ENCODE data around the gene SLX4. TPM values are rescaled to one million over a fixed set of nuclear protein-coding genes. Genes with fewer than 3 reads are reported as not detected.

Gene SLX4
- total RNA-seq, 5 donors from 2014 or later (not counting 1 experiment from before 2014, with no cell fraction given) = 6.3 to 9.4 (median 8.5) TPM

DNA sequence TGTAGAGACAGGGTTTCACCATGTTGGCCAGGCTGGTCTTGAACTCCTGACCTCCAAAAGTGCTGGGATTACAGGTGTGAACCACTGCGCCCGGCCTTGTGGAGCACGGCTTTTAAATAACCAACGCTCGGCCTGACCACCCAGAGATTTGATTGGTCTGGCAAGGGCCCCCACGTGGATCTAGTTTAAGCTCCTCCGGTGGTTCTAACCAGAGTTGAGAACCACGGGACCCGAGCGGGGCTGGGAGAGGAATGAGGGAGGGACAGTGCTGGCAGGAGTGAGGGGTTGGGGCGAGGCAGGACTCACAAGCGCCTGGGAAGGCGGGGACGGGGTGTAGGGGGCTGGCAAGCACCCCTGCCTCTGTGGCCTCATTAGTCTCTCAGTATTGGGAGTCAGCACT lies 37.2 kb downstream of the SLX4 start:
- Mint-ChIP-seq H3K27ac (peak overlapping the region; percentile 87 to 97), H3K36me3 (peaks cover 31% of the 10 kb centered on the region), H3K9me3 (peaks cover 0 to 8% (median 6%) of the 10 kb centered on the region in 3 donors), H3K4me1 (peaks cover 50 to 63% (median 59%) of the 10 kb centered on the region in 3 donors), H3K27me3 (no peaks in the 10 kb centered on the region), H3K4me3 (peak overlapping the region in 2 of 3 donors; percentile 98 to 100)
- no peak for ATAC-seq (replicated peaks in 1 of 4)
- Histone ChIP-seq H3K9me3 (no peaks in the 10 kb centered on the region), H3K27ac (ENCODE audit: low read length) (no peak overlapping the region), H3K27me3 (replicated peaks in 1 of 2; ENCODE audit: control insufficient read depth in 2 of 2, extremely low read depth in 1 of 2, insufficient read depth in 2 of 2, low read length in 1 of 2) (no peaks in the 10 kb centered on the region), H3K36me3 (ENCODE audit: control insufficient read depth in 2 of 2, extremely low read depth in 1 of 2, insufficient read depth in 1 of 2, low read length in 1 of 2) (peaks cover 6 to 41% of the 10 kb centered on the region in 2 donors), H3K4me3 (ENCODE audit: control insufficient read depth in 1 of 2, extremely low read depth in 1 of 2, low read length in 1 of 2) (no peak overlapping the region), H3K4me1 (ENCODE audit: control insufficient read depth in 1 of 2, extremely low read depth in 1 of 2, insufficient read depth in 2 of 2, low read length in 2 of 2) (peaks cover 17 to 72% of the 10 kb centered on the region in 2 experiments)
- no peak for DNase-seq
- POLR2A ChIA-PET = interaction anchor here in 1 of 2 donors (0.5 to 0.7 kb wide), 2 partner anchors 160 to 479 kb away, joined by 3 to 4 read pairs; no protein-coding TSS in a partner anchor
- CTCF ChIA-PET = no interaction called here
- WGBS (ENCODE audit: insufficient coverage) = 94% methylated on average over 10 of the region's 14 CpGs

DNA sequence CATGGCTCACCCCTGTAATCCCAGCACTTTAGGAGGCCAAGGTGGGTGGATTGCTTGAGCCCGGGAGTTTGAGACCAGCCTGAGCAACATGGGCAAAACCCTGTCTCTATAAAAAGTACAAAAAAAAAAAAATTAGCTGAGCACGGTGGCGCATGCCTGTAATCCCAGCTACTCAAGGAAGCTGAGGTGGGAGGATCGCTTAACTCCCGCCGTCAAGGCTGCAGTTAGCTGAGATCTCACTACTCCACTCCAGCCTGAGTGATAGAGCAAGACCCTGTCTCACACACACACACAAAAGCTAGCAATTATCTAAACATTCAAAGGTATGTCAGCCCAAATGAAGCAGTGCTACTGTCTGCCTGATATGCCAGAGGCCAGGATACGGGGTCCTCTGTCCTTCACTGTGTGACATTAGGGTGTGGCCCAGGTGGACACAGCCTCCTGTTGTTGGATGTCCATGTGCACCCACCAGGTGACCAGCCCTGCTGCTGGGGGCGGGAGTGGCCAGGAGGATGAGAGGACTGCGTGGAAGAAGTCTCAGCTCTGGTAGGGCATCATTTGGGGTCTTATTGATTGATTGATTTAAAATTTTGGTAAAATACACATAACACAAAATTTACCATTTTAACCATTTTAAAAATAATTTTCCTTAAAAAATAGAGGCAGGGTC lies 38.1 kb downstream of the SLX4 start:
- Histone ChIP-seq H3K27ac (ENCODE audit: low read length) (no peak overlapping the region), H3K27me3 (replicated peaks in 1 of 2; ENCODE audit: control insufficient read depth in 2 of 2, extremely low read depth in 1 of 2, insufficient read depth in 2 of 2, low read length in 1 of 2) (no peaks in the 10 kb centered on the region), H3K9me3 (no peaks in the 10 kb centered on the region), H3K36me3 (ENCODE audit: control insufficient read depth in 2 of 2, extremely low read depth in 1 of 2, insufficient read depth in 1 of 2, low read length in 1 of 2) (peaks cover 6 to 42% of the 10 kb centered on the region in 2 donors), H3K4me3 (ENCODE audit: control insufficient read depth in 1 of 2, extremely low read depth in 1 of 2, low read length in 1 of 2) (no peak overlapping the region), H3K4me1 (ENCODE audit: control insufficient read depth in 1 of 2, extremely low read depth in 1 of 2, insufficient read depth in 2 of 2, low read length in 2 of 2) (peaks cover 9 to 66% of the 10 kb centered on the region in 2 experiments)
- CTCF ChIA-PET = no interaction called here
- Mint-ChIP-seq H3K4me1 (peaks cover 41 to 57% (median 50%) of the 10 kb centered on the region in 3 donors), H3K4me3 (peak overlapping the region; percentile 1 to 63 (median 60)), H3K9me3 (peaks cover 0 to 8% (median 6%) of the 10 kb centered on the region in 3 donors), H3K27ac (peak overlapping the region; percentile 79 to 85), H3K27me3 (no peaks in the 10 kb centered on the region), H3K36me3 (peaks cover 34% of the 10 kb centered on the region)
- 85% methylated on average over 6 of the region's 9 CpGs for WGBS (ENCODE audit: insufficient coverage)
- POLR2A ChIA-PET = no interaction called here
- ATAC-seq (replicated peaks in 1 of 4) (no peak), DNase-seq (peak in 1 of 35 experiments; percentile 19)

DNA sequence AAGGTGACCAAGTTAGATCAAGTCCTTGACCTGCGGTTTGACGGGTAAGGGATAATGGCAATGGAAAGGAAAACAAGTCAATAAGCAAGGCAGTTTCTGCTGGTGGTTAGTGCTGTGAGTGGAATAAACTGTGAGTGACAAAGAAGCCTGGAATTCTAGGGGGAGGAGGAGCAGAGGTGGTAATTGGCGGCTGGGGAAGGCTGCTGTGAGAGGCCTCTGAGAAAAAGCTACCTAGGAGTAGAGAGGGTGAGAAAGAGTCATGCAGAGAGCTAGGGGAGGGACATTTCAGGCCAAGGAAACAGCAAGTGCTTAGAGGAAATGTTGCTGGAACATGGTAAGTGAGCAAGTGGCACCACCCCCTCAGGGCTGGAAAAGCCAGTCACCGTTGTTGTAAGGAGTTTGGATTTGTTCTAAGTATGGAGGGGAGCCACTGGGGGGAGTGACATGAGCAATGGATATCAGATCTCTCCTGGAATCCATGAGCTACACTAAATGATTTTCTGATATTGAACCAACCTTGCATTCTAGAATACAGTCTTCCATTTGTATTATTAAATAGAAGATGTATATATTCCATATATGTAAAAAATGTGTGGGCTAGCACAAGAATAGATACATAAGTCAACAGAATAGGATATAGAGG lies 40.9 kb downstream of the SLX4 start:
- H3K4me1 ChIP-seq (ENCODE audit: control insufficient read depth in 1 of 2, extremely low read depth in 1 of 2, insufficient read depth in 2 of 2, low read length in 2 of 2) = peaks cover 5 to 45% of the 10 kb centered on the region in 2 experiments
- H3K9me3 ChIP-seq = no peaks in the 10 kb centered on the region
- no peak for DNase-seq
- peaks cover 6 to 67% of the 10 kb centered on the region in 2 donors for H3K36me3 ChIP-seq (ENCODE audit: control insufficient read depth in 2 of 2, extremely low read depth in 1 of 2, insufficient read depth in 1 of 2, low read length in 1 of 2)
- Mint-ChIP-seq H3K27ac (peak overlapping the region; percentile 3 to 53), H3K4me1 (peaks cover 29 to 45% (median 34%) of the 10 kb centered on the region in 3 donors), H3K9me3 (peaks cover 0 to 8% (median 6%) of the 10 kb centered on the region in 3 donors), H3K36me3 (peaks cover 32% of the 10 kb centered on the region), H3K27me3 (no peaks in the 10 kb centered on the region), H3K4me3 (peak overlapping the region in 1 of 3 donors; percentile 42)
- no peak for ATAC-seq (replicated peaks in 1 of 4)
- 100% methylated on average over 3 of the region's 4 CpGs for WGBS (ENCODE audit: insufficient coverage)
- POLR2A ChIA-PET = interaction anchor here in 1 of 2 donors (0.7 kb wide), 1 partner anchor 599 kb away, joined by 6 read pairs; no protein-coding TSS in a partner anchor
- no peaks in the 10 kb centered on the region for H3K27me3 ChIP-seq (replicated peaks in 1 of 2; ENCODE audit: control insufficient read depth in 2 of 2, extremely low read depth in 1 of 2, insufficient read depth in 2 of 2, low read length in 1 of 2)
- no peak overlapping the region for H3K4me3 ChIP-seq (ENCODE audit: control insufficient read depth in 1 of 2, extremely low read depth in 1 of 2, low read length in 1 of 2)
- no peak overlapping the region for H3K27ac ChIP-seq (ENCODE audit: low read length)
- CTCF ChIA-PET = no interaction called here

DNA sequence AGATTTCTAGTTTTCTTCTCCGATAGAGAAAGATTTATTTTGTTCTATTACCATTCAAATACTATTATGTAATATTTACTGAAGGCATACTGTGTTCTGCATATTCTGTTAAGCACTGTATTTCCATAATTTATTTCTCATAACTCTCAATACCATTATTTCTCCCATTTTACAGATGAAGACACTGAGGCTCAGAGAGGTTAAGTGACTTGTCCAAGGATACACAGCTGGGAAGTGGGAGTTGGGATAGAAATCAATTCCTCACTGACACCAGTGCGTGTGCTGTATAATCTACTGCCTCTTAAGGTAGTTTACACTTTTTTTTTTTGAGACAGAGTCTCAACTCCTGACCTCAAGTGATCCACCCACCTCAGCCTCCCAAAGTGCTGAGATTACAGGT lies 41.6 kb downstream of the SLX4 start:
- H3K27me3 Mint-ChIP-seq = no peaks in the 10 kb centered on the region
- POLR2A ChIA-PET = no interaction called here
- peaks cover 2 to 38% of the 10 kb centered on the region in 2 experiments for H3K4me1 ChIP-seq (ENCODE audit: control insufficient read depth in 1 of 2, extremely low read depth in 1 of 2, insufficient read depth in 2 of 2, low read length in 2 of 2)
- H3K4me3 ChIP-seq (ENCODE audit: control insufficient read depth in 1 of 2, extremely low read depth in 1 of 2, low read length in 1 of 2) = no peak overlapping the region
- H3K4me1 Mint-ChIP-seq = peaks cover 25 to 38% (median 28%) of the 10 kb centered on the region in 3 donors
- no peak overlapping the region for H3K27ac Mint-ChIP-seq
- no peak overlapping the region for H3K4me3 Mint-ChIP-seq
- H3K36me3 ChIP-seq (ENCODE audit: control insufficient read depth in 2 of 2, extremely low read depth in 1 of 2, insufficient read depth in 1 of 2, low read length in 1 of 2) = peaks cover 2 to 71% of the 10 kb centered on the region in 2 donors
- no peaks in the 10 kb centered on the region for H3K27me3 ChIP-seq (replicated peaks in 1 of 2; ENCODE audit: control insufficient read depth in 2 of 2, extremely low read depth in 1 of 2, insufficient read depth in 2 of 2, low read length in 1 of 2)
- H3K36me3 Mint-ChIP-seq = peaks cover 39% of the 10 kb centered on the region
- H3K9me3 Mint-ChIP-seq = peaks cover 0 to 8% (median 6%) of the 10 kb centered on the region in 3 donors
- no CpG with 5 or more reads among the region's 2 CpGs for WGBS (ENCODE audit: insufficient coverage)
- no peak for DNase-seq
- ATAC-seq (replicated peaks in 1 of 4) = no peak
- no peaks in the 10 kb centered on the region for H3K9me3 ChIP-seq
- H3K27ac ChIP-seq (ENCODE audit: low read length) = no peak overlapping the region
- CTCF ChIA-PET = no interaction called here

DNA sequence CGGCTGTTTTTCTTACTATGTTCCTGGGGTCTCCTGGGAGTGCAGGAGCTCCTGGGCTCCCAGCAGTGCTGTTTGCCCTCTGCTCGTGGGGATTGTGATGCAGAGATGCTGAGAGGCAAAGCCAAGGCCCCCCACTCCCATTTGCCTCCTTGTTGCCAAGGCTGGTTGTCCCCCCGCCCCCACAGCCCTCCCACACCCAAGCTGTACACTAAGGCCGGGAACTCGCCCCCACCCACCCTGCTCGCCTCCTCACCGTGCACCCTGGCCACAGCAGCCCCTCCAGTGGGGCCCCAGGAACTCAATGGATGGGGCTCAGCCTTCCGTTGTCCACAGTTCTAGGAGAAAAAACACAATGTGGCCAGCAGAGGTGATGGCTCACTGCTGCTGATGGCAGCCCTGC lies 44.4 kb downstream of the SLX4 start:
- ChIA-PET POLR2A (interaction anchor here in 1 of 2 donors (0.6 to 1.1 kb wide), 3 partner anchors 34 to 1177 kb away, joined by 3 to 4 read pairs (median 3); no protein-coding TSS in a partner anchor), CTCF (no interaction called here)
- H3K4me3 ChIP-seq (ENCODE audit: control insufficient read depth in 1 of 2, extremely low read depth in 1 of 2, low read length in 1 of 2) = no peak overlapping the region
- no peaks in the 10 kb centered on the region for H3K27me3 ChIP-seq (replicated peaks in 1 of 2; ENCODE audit: control insufficient read depth in 2 of 2, extremely low read depth in 1 of 2, insufficient read depth in 2 of 2, low read length in 1 of 2)
- H3K36me3 ChIP-seq (ENCODE audit: control insufficient read depth in 2 of 2, extremely low read depth in 1 of 2, insufficient read depth in 1 of 2, low read length in 1 of 2) = peaks cover 14 to 81% of the 10 kb centered on the region in 2 donors
- DNase-seq = no peak
- no peaks in the 10 kb centered on the region for H3K9me3 ChIP-seq
- H3K36me3 Mint-ChIP-seq = peaks cover 37% of the 10 kb centered on the region
- H3K4me1 ChIP-seq (ENCODE audit: control insufficient read depth in 1 of 2, extremely low read depth in 1 of 2, insufficient read depth in 2 of 2, low read length in 2 of 2) = peaks cover 0 to 10% of the 10 kb centered on the region in 2 experiments
- H3K9me3 Mint-ChIP-seq = peaks cover 0 to 8% (median 6%) of the 10 kb centered on the region in 3 donors
- ATAC-seq (replicated peaks in 1 of 4) = no peak
- H3K27ac ChIP-seq (ENCODE audit: low read length) = no peak overlapping the region
- WGBS (ENCODE audit: insufficient coverage) = 76% methylated on average over 6 of the region's 8 CpGs
- H3K27me3 Mint-ChIP-seq = no peaks in the 10 kb centered on the region
- no peak overlapping the region for H3K27ac Mint-ChIP-seq
- H3K4me3 Mint-ChIP-seq = no peak overlapping the region
- peaks cover 4 to 15% (median 6%) of the 10 kb centered on the region in 3 donors for H3K4me1 Mint-ChIP-seq

DNA sequence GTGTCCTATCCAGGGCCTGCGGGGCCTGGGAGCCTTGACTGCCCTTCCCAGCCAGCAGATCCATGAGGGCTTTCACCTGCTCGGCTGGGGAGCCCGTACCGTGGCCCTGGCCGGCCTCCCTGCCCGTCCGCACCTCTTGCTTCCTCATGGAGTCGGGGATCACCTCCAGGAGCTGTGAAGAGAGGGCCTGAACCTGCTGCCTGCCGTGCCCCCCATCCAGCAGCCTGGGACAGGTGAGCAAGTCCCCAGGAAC lies 46.6 kb downstream of the SLX4 start:
- CTCF ChIA-PET = no interaction called here
- no peaks in the 10 kb centered on the region for H3K27me3 Mint-ChIP-seq
- peaks cover 21 to 81% of the 10 kb centered on the region in 2 donors for H3K36me3 ChIP-seq (ENCODE audit: control insufficient read depth in 2 of 2, extremely low read depth in 1 of 2, insufficient read depth in 1 of 2, low read length in 1 of 2)
- no peak overlapping the region for H3K4me3 Mint-ChIP-seq
- H3K27ac Mint-ChIP-seq = no peak overlapping the region
- POLR2A ChIA-PET = no interaction called here
- 95% methylated on average over 9 of the region's 9 CpGs for WGBS (ENCODE audit: insufficient coverage)
- no peak for ATAC-seq (replicated peaks in 1 of 4)
- peaks cover 29% of the 10 kb centered on the region for H3K36me3 Mint-ChIP-seq
- H3K9me3 ChIP-seq = no peaks in the 10 kb centered on the region
- H3K27me3 ChIP-seq (replicated peaks in 1 of 2; ENCODE audit: control insufficient read depth in 2 of 2, extremely low read depth in 1 of 2, insufficient read depth in 2 of 2, low read length in 1 of 2) = no peaks in the 10 kb centered on the region
- H3K9me3 Mint-ChIP-seq = no peaks in the 10 kb centered on the region
- DNase-seq = no peak
- H3K4me1 Mint-ChIP-seq = peaks cover 0 to 5% (median 0%) of the 10 kb centered on the region in 3 donors
- no peak overlapping the region for H3K4me3 ChIP-seq (ENCODE audit: control insufficient read depth in 1 of 2, extremely low read depth in 1 of 2, low read length in 1 of 2)
- H3K27ac ChIP-seq (ENCODE audit: low read length) = no peak overlapping the region
- H3K4me1 ChIP-seq (ENCODE audit: control insufficient read depth in 1 of 2, extremely low read depth in 1 of 2, insufficient read depth in 2 of 2, low read length in 2 of 2) = peaks cover 0 to 6% of the 10 kb centered on the region in 2 experiments
